Measurements from ENCODE around the gene MYOZ3.

- TF ChIP-seq CTCF (IDR thresholded peaks at IDR 0.05) (no peak), ZFX (IDR thresholded peaks at IDR 0.05; ENCODE audit: borderline replicate concordance) (no peak)
Observed at GRCh38 chr5:150670275-150670947, 9.4 kb downstream of the MYOZ3 start.

All from 22Rv1 (cell line).